Panc1 (cell line): ENCODE results near the gene C16orf46. TPM values are rescaled to one million over a fixed set of nuclear protein-coding genes. Genes with fewer than 3 reads are reported as not detected.

ENCODE experiments used
- ATAC-seq: fragments of 200-7000 bp; cut with Tn5 transposase; 2 replicates; pipeline ENCODE4 v1.9.1; 2020; ENCODE audit warnings: mild to moderate bottlenecking, moderate library complexity
- BruUV-seq: library from RNA; stranded (reverse); fragments of 400-500 nt; replicated peaks from 2 replicates; lab custom pipeline; 2021; lab: Mats Ljungman, UMichigan
- CTCF ChIA-PET: fragments of 300-600 bp; sonication (Branson Sonifier 250); formaldehyde crosslinking; loops from one replicate; lab custom pipeline; 2022; ENCODE audit warnings: antibody characterized with exemption; lab: Charles Lee
- POLR2A ChIA-PET: fragments of 300-600 bp; sonication (Branson Sonifier 250); formaldehyde crosslinking; loops from one replicate; lab custom pipeline; 2022; ENCODE audit warnings: antibody characterized with exemption; lab: Charles Lee
- DNase-seq: peaks from one replicate; pipeline ENCODE4 v3.0.0-alpha.2; 2010; ENCODE audit warnings: low read depth, low spot score
- H3K27ac ChIP-seq: 2 replicates; pipeline ENCODE4 v1.5.1; 2011; ENCODE audit warnings: mild to moderate bottlenecking, low read length, inconsistent platforms
- H3K27me3 ChIP-seq: fragments of 200-500 bp; sonication (Bioruptor generic); 2 replicates; pipeline ENCODE4 v1.6.0; 2014; ENCODE audit warnings: low read length, inconsistent platforms; ENCODE audit not compliant: control insufficient read depth, insufficient read depth
- H3K36me3 ChIP-seq: fragments of 200-500 bp; sonication (Bioruptor generic); 2 replicates; pipeline ENCODE4 v1.5.1; 2014; ENCODE audit warnings: inconsistent platforms, mild to moderate bottlenecking, low read length, moderate library complexity; ENCODE audit not compliant: control insufficient read depth, insufficient read depth
- H3K4me1 ChIP-seq: 2 replicates; pipeline ENCODE4 v1.5.1; 2011; ENCODE audit warnings: inconsistent platforms, mild to moderate bottlenecking, low read length, moderate library complexity; ENCODE audit not compliant: control insufficient read depth, insufficient read depth
- H3K4me3 ChIP-seq, 2 experiments: 2 replicates each; pipeline ENCODE4 v1.5.1; 2011 to 2012; ENCODE audit warnings: low read depth in 2 of 2, low read length in 2 of 2, mild to moderate bottlenecking in 2 of 2, inconsistent platforms in 1 of 2, moderate library complexity in 1 of 2
- H3K9me3 ChIP-seq: fragments of 200-500 bp; sonication (Bioruptor generic); 2 replicates; pipeline ENCODE4 v1.5.1; 2014; ENCODE audit warnings: low read depth, mild to moderate bottlenecking, inconsistent platforms, low read length, moderate library complexity; ENCODE audit not compliant: control insufficient read depth, insufficient read depth
- CTCF ChIP-seq: fragments of 450-650 bp; IDR thresholded peaks from 2 replicates; pipeline ENCODE4 v1.5.1; 2017; ENCODE audit warnings: mild to moderate bottlenecking
- POLR2AphosphoS5 ChIP-seq: IDR thresholded peaks from 2 replicates; pipeline ENCODE4 v1.6.1; 2012; ENCODE audit warnings: mild to moderate bottlenecking, low read depth, low read length, moderate library complexity
- REST ChIP-seq, 2 experiments: IDR thresholded peaks; 2 replicates each; pipeline ENCODE4 v1.6.1; 2011 to 2012; ENCODE audit warnings: low read depth in 2 of 2, control low read depth in 1 of 2, low read length in 1 of 2, mild to moderate bottlenecking in 1 of 2, moderate library complexity in 1 of 2; ENCODE audit not compliant: insufficient read depth in 1 of 2
- SIN3A ChIP-seq: IDR thresholded peaks from 2 replicates; pipeline ENCODE4 v1.6.1; 2012; ENCODE audit warnings: low read depth, mild to moderate bottlenecking, low read length, moderate library complexity, borderline replicate concordance; ENCODE audit not compliant: insufficient read depth
- TCF7L2 ChIP-seq: IDR thresholded peaks from 2 replicates; pipeline ENCODE4 v1.6.1; 2011; ENCODE audit warnings: mild to moderate bottlenecking, low read depth, low read length, inconsistent platforms
- in situ Hi-C: cut with HindIII; loops from 2 replicates; pipeline ENCODE4 v1.10.0; 2016; ENCODE audit warnings: low sequenced_read_pairs, low pct_unique_long_range_greater_than_20kb
- intact Hi-C: fragments of 100-400 bp; cut with micrococcal nuclease; formaldehyde crosslinking; loops from one replicate; pipeline ENCODE4 v1.10.0; 2022; ENCODE audit not compliant: unreplicated experiment
- total RNA-seq: library from RNA; stranded (reverse); gene quantifications from one replicate; pipeline ENCODE4 v1.2.1, GENCODE V29; 2021; ENCODE audit not compliant: unreplicated experiment

The C16orf46 gene
- total RNA-seq, 1 experiment from 2014 or later = 1.2 TPM

GRCh38 chr16:81094771-81095251, 17.8 kb upstream of the C16orf46 start:
- POLR2A ChIA-PET = interaction anchor here (0.6 kb wide), 1 partner anchor 143 kb away, joined by 6 read pairs; no protein-coding TSS in a partner anchor
- Histone ChIP-seq H3K36me3 (peaks cover 3% of the 10 kb centered on the region; the same call in 1 of the 2 replicates), H3K4me1 (peaks cover 4% of the 10 kb centered on the region; the same call in 1 of the 2 replicates), H3K4me3 (peak overlapping the region; percentile 76 to 79), H3K9me3 (no peaks in the 10 kb centered on the region), H3K27ac (peak overlapping the region; percentile 73), H3K27me3 (no peaks in the 10 kb centered on the region)
- TF ChIP-seq REST (IDR thresholded peaks at IDR 0.05; ENCODE audit: insufficient read depth in 1 of 2, low read depth in 2 of 2, low read length in 1 of 2) (no peak), TCF7L2 (no peak), POLR2AphosphoS5 (no peak), CTCF (no peak), SIN3A (no peak)
- no peak for ATAC-seq
- DNase-seq = no peak
- BruUV-seq = no TSS peak
- in situ Hi-C loops = no loop called here
- CTCF ChIA-PET = no interaction called here
- intact Hi-C loops = no loop called here

GRCh38 chr16:81088836-81089235, 11.8 kb upstream of the C16orf46 start:
- TF ChIP-seq REST (IDR thresholded peaks at IDR 0.05; ENCODE audit: insufficient read depth in 1 of 2, low read depth in 2 of 2, low read length in 1 of 2) (no peak), TCF7L2 (no peak), POLR2AphosphoS5 (no peak), SIN3A (no peak), CTCF (no peak)
- ChIA-PET CTCF (no interaction called here), POLR2A (no interaction called here)
- no TSS peak for BruUV-seq
- in situ Hi-C loops (no loop called here), intact Hi-C loops (no loop called here)
- H3K27me3 ChIP-seq = no peaks in the 10 kb centered on the region
- DNase-seq (no peak), ATAC-seq (no peak)
- H3K4me1 ChIP-seq = no peaks in the 10 kb centered on the region
- H3K9me3 ChIP-seq = no peaks in the 10 kb centered on the region
- no peak overlapping the region for H3K4me3 ChIP-seq
- no peak overlapping the region for H3K27ac ChIP-seq
- H3K36me3 ChIP-seq = no peaks in the 10 kb centered on the region
